K562 (cell line): ENCODE measurements around the gene CNGA3. TPM values are rescaled to one million over a fixed set of nuclear protein-coding genes. Genes with fewer than 3 reads are reported as not detected.
A peak's percentile ranks its signal among the peaks of the same experiment; 100 is the strongest.

ENCODE experiments used
- CBFA2T2 ChIP-seq: fragments of 450-650 bp; conservative IDR thresholded peaks from 2 replicates; pipeline ENCODE4 v1.6.1; 2017; ENCODE audit warnings: mild to moderate bottlenecking
- CBFA2T3 ChIP-seq: fragments of 450-650 bp; IDR thresholded peaks from 2 replicates; pipeline ENCODE4 v1.6.1; 2017
- SMAD4 ChIP-seq: fragments of 250-450 bp; sonication (Bioruptor Pico); conservative IDR thresholded peaks from 2 replicates; pipeline ENCODE4 v1.8.0; 2021; ENCODE audit warnings: inconsistent platforms, mild to moderate bottlenecking, moderate library complexity
- ZNF407 ChIP-seq: fragments of 450-650 bp; IDR thresholded peaks from 2 replicates; pipeline ENCODE4 v1.6.1; 2016; ENCODE audit warnings: low read depth
- polyA plus RNA-seq, 8 experiments: library from polyadenylated mRNA; depleted of rRNA in 4 of 8; stranded (reverse) in 5 of 8; unstranded in 3 of 8; fragments of >200 nt; fragmentation: Nextera tagmentation in 2 of 8; fragmentation: Illumina TruSeq in 1 of 8; extraction: Ambion mirVana in 2 of 8; extraction: Trizol in 1 of 8; gene quantifications; 2 replicates each; pipeline versions ENCODE4 v1.2.1 to v1.2.3, GENCODE V29; 2011 to 2014; ENCODE audit warnings: inconsistent platforms in 1 of 8, missing spikeins in 1 of 8
- total RNA-seq, 7 experiments: library from RNA; depleted of rRNA in 6 of 7; stranded (reverse); fragments of >200 nt in 6 of 7; fragmentation: Illumina TruSeq in 2 of 7; extraction: Trizol in 2 of 7; gene quantifications; 2 replicates each; pipeline versions ENCODE4 v1.2.1 to v1.2.3, GENCODE V29; 2011 to 2021; ENCODE audit warnings: low replicate concordance in 1 of 7
- TF ChIP-seq, protein P1 (sequence below): fragments of 450-650 bp; IDR thresholded peaks from one replicate; pipeline ENCODE4 v1.6.1; 2018; ENCODE audit warnings: mild to moderate bottlenecking, moderate library complexity; ENCODE audit not compliant: partially characterized antibody

The CNGA3 gene
- total and polyA plus RNA-seq, 9 of the 15 experiments (the other 6 are each of a cell fraction or from before 2014, with no cell fraction given) = not detected

DNA sequence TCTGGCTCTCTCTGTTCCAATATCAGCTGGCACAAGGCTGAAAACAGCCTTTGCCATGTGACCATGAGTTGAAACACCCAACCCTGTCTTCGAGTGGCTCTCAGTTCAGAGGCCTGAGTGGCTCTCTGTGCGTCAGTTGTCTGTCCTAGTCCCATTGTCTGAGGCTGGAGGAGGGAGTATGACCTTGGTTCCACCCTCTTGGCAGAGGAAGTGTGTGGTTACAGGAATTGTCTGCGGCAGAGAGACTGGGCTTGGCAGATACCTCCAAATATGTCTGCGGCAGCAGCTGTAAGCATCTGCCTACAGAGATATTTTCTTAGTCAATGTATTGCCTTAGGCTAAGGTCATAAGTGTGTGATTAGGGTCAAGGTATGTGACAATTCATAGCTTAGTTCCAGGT is 32.6 kb downstream of the CNGA3 start (continued):
- TF ChIP-seq ZNF407 = no peak
- TF ChIP-seq SMAD4 (CRISPR knock-in tag) = peak; percentile 70
- peak; percentile 74 for TF ChIP-seq CBFA2T3
- TF ChIP-seq, protein P1, sequence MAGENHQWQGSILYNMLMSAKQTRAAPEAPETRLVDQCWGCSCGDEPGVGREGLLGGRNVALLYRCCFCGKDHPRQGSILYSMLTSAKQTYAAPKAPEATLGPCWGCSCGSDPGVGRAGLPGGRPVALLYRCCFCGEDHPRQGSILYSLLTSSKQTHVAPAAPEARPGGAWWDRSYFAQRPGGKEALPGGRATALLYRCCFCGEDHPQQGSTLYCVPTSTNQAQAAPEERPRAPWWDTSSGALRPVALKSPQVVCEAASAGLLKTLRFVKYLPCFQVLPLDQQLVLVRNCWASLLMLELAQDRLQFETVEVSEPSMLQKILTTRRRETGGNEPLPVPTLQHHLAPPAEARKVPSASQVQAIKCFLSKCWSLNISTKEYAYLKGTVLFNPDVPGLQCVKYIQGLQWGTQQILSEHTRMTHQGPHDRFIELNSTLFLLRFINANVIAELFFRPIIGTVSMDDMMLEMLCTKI = no peak
- TF ChIP-seq CBFA2T2 = peak; percentile 47
